Measurements from ENCODE around the gene TOP1.

The TOP1 gene

DNA sequence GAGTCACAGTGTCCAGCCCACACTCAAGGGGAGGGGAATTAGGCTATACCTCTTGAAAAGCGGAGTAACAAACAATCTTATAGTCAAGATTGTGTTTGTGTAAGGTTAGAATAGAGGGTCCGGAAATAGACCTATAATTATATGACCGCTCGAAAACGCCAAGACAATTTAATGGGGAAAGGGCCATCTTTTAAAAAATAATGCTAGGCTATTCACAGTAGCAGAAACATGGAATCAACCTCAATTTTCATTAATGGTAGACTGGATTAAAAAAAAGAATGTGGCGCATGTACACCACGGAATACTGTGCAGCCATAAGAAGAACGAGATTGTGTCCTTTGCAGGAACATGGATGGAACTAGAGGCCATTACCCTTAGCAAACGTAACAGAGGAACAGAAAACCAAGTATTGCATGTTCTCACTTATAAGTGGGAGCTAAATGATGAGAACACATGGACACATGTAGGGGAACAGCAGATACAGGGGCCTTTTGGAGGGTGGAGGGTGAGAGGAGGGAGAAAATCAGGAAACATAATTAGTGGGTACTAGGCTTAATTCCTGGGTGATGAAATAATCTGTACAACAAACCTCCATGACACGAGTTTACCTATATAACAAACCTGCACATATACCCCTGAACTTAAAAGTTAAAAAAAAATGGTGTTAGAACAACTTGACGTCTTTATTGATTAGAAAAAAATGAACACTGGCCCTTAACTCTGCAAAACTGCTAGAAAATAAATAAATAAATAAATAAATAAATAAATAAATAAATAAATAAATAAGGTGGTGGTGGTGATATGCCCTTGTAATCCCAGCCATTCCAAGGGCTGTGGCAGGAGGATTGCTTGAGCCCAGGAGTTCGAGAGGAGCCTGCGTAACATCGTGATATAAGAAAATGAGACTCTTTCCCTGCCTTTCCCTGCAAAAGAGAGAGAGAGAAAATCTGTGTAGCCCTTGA is 30.3 kb downstream of the TOP1 start:
- DNase-seq: no peak

GRCh38 chr20:41061155-41061554 is 32.5 kb downstream of the TOP1 start:
- DNase-seq: no peak

DNA sequence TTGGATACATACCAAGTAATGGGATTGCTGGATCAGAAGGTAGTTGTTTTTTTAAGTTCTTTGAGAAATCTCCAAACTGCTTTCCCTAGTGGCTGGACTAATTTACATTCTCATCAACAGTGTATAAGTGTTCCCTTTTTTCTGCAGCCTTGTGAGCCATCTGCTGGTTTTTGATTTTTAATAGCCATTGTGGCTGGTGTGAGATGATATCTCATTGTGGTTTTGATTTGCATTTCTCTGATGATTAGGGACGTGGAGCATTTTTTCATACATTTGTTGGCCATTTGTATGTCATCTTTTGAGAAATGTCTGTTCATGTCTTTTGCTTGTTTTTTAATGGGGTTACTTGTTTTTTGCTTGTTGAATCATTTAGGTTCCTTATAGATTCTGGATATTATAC is 34.8 kb downstream of the TOP1 start:
- no peak for DNase-seq

- DNase-seq: no peak
Measured at GRCh38 chr20:41064377-41064776, 35.8 kb downstream of the TOP1 start.

- no peak for DNase-seq
Measured at GRCh38 chr20:41065716-41066115, 37.1 kb downstream of the TOP1 start.

DNA sequence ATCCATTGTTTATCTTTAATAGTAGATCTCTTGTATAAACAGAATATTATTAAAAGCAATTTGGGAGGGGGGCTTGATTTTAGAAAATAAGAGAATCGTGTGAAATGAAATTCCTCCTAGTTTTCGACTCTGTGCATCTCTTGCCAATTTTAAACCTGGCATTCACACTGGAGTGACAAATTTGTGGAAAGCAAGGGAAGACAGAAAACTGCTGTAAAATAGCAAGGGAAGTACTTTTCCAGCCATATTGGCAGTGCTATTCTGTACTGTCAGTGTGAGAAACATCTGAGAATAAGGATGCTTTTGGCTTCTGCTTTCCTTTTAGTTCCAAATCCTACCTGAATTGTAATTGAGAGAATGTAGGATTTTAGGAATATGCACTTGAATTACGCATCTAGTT is 40.2 kb downstream of the TOP1 start:
- DNase-seq: no peak

DNA sequence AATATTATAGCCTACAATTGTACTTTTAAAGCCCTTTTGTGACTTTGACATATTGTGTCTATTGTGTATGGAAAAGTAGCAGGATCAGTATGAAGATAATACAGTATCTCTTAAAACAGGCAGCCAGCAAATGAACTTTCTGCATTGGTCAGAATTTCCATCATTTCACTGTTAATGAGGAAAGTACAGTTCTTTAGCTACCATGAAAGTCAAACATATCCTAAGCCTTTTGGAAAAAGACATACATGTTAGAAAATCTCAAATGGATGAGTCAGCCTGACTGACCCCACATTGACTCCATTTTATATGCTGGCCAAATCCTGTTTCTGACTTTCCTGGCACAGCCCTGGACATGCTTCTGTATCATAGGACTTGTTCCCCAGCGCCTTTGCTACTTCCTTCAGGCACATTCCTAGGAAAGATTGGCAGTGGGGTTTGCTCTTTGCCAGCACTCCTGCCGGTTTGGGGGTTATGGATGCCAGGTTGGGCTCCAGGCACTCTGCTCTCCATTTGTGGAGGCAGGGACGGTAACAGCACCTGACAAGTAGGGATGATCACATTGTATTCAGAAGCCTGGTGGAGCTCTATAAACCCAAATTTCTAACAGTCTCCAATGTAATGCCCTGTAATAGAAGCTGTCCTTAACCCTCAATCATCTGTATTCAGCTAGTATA is 43.7 kb downstream of the TOP1 start:
- no peak for DNase-seq

GRCh38 chr20:41072915-41073314 is 44.3 kb downstream of the TOP1 start:
- no peak for DNase-seq

DNA sequence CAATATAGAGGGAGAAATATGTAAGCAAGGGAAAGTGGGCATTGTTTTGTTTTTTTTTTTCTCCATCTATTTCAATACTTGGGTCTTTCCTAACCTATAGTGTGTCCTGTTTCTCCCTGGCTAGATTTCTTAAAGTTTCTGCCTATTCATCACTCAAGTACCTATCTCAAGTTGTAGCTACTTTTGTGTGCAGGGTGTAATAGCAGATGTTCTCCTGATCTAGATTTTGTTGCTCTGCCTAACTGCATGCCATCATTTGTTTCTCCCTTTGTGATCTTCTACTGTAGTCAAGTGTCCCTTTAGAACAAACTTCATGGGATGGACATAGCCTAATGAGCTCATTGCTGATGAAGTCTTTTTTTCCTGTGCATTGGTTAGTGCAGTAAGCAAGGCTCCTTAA is 45.8 kb downstream of the TOP1 start:
- DNase-seq: no peak

DNA sequence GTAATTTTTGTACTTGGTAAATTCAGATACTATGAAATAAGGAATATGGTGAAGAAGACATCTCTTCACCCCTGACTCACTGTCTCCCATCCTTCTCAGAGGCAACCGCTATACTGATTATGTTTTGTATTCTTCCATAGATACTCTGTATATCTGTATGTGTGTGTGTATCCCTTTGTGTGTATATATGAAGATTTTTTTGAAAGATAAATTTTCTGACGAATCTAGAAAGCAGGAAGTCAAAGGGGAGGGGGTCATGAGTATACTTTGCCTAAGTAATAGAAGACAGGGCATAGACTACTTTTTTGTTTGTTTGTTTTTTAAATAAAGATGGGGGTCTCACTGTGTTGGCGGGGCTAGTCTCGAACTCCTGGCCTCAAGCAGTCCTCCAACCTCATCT is 48.2 kb downstream of the TOP1 start:
- no peak for DNase-seq

DNA sequence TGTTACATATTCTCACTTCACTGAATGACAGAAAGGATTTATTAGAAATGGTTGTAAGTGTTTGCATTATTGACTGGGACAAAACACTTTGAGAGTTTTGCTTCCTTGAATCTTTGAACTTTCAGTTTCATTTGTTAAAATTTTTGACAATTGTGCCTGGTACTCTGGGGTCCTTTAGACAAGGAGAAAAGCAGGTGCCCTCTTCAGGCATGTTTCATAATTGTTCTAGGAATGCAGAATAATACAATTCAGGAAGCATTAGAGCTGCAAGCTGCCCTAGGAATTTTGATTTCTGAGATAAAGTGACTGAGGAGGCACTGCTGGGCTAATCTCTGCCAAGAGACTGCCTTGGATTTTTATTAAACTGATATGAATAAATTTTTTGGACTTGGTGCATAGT is 49.7 kb downstream of the TOP1 start:
- no peak for DNase-seq

GRCh38 chr20:41079066-41079465 is 50.4 kb downstream of the TOP1 start:
- DNase-seq: no peak

- no peak for DNase-seq
Measured at GRCh38 chr20:41080866-41081265, 52.2 kb downstream of the TOP1 start.

- DNase-seq: no peak
Measured at GRCh38 chr20:41081276-41081814, 52.7 kb downstream of the TOP1 start.

- no peak for DNase-seq
Measured at GRCh38 chr20:41082306-41082705, 53.7 kb downstream of the TOP1 start.

DNA sequence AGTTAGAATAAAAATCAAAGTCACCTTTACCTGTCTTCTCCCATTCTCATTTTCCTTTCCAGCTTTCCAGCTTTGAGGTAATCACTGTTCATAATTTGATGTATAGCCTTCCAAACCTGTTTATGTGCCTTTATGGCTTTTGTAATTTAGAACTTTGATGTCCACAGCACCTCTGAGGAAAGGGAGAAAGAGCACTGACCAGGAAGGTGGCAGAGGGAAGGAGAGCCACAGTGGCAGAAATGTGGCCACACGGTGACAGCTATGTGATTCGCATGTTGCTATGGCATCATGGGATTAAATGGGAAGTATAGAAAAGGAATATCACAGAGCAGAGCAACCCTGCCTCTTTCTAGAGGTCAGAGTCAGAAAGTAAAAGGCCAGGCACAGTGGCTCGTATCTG is 57.0 kb downstream of the TOP1 start:
- DNase-seq: no peak

- no peak for DNase-seq
Measured at GRCh38 chr20:41086402-41087324, 58.0 kb downstream of the TOP1 start.

DNA sequence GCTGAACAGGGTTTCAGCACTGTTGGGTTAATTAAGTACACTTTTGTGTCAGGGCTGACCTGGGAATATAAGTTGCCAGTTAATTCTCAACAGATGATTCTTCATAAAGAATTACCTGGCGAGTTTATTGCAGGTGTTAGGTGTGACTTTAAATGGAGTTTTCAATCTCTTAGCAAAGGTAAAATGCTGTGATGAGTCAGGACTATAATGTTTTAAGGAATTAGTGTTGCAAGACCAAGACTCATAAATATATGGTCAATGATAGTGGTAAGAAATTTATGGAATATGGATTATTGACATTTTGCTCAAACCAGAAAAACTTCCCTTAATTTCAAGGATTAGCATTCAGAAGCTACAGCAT is 58.7 kb downstream of the TOP1 start:
- DNase-seq: no peak

- no peak for DNase-seq
Measured at GRCh38 chr20:41087777-41088176, 59.2 kb downstream of the TOP1 start.

GRCh38 chr20:41089555-41089954 is 60.9 kb downstream of the TOP1 start:
- DNase-seq: no peak

- DNase-seq: no peak
Measured at GRCh38 chr20:41091927-41092326, 63.3 kb downstream of the TOP1 start.

DNA sequence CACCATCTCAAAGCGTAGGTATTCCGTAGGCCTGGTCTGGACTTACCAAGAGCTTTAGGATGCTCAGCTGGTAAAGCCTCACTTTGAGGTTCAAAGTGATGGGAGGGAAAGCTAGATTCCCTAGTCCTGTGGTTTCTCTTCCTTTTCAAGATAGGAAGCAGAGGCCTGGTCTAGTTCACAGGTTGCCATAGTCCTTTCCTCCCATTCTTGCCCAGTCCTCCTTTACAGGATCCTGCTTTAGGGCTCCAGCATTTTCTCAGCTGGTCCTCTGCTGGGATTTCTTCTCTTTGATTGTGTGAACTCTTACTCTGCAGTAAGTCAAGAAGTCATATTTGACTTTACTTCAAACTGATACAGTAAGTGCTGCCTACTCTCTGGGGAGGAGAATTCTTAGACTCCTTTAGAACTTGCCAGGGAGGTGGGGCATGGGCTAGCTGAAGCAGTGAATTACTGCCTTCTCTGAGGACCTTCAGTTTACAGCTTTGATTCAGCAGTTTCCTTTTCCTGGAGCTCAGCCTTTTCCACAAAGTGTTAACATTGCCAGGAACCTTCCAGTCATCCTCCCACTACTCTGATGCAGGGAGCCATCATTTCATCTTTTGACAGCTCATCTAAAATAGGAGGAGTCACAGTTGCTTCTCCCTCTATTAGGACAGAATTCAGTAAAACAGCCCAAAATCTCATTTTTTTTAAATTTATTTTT is 65.9 kb downstream of the TOP1 start:
- DNase-seq: no peak
